Subcutaneous abdominal adipose tissue (tissue), 5 donors: ENCODE data around the gene TBC1D22B.

Experiments
- H3K27ac ChIP-seq: one replicate; pipeline ENCODE4 v1.7.0; 2013; ENCODE audit warnings: low read depth, mild to moderate bottlenecking, inconsistent platforms, low read length, moderate library complexity
- H3K27me3 ChIP-seq, 5 donors: one replicate each; pipeline ENCODE4 v1.7.0; 2013; ENCODE audit warnings: low read length in 5 of 5, inconsistent platforms in 1 of 5; ENCODE audit not compliant: control insufficient read depth in 5 of 5, insufficient read depth in 4 of 5
- H3K36me3 ChIP-seq, 5 donors: one replicate each; pipeline ENCODE4 v1.7.0; 2013; ENCODE audit warnings: low read length in 5 of 5; ENCODE audit not compliant: control insufficient read depth in 5 of 5, insufficient read depth in 5 of 5
- H3K4me1 ChIP-seq, 5 donors: one replicate each; pipeline ENCODE4 v1.7.0; 2013; ENCODE audit warnings: low read length in 5 of 5, mild to moderate bottlenecking in 3 of 5, moderate library complexity in 1 of 5; ENCODE audit not compliant: control insufficient read depth in 5 of 5, insufficient read depth in 5 of 5
- H3K4me3 ChIP-seq, 5 donors: one replicate each; pipeline ENCODE4 v1.7.0; 2013; ENCODE audit warnings: low read length in 5 of 5, low read depth in 1 of 5
- H3K9ac ChIP-seq, 5 donors: one replicate each; pipeline ENCODE4 v1.7.0; 2013; ENCODE audit warnings: low read length in 5 of 5, mild to moderate bottlenecking in 4 of 5, moderate library complexity in 3 of 5
- H3K9me3 ChIP-seq, 5 donors: one replicate each; pipeline ENCODE4 v1.7.0; 2013; ENCODE audit warnings: low read length in 5 of 5; ENCODE audit not compliant: control insufficient read depth in 5 of 5
- donor health status: healthy.
- donor health status: healthy.
- donor health status: healthy.
- donor health status: healthy.
- donor health status: healthy.

TBC1D22B gene

GRCh38 chr6:37265001-37265400 is 7.4 kb downstream of the TBC1D22B start:
- peaks cover 0 to 2% (median 0%) of the 10 kb centered on the region in 5 donors for H3K4me1 ChIP-seq
- H3K27me3 ChIP-seq = no peaks in the 10 kb centered on the region
- no peak overlapping the region for H3K9ac ChIP-seq
- H3K9me3 ChIP-seq = no peaks in the 10 kb centered on the region
- H3K4me3 ChIP-seq = no peak overlapping the region
- H3K27ac ChIP-seq = no peak overlapping the region
- H3K36me3 ChIP-seq = peaks cover 0 to 9% (median 0%) of the 10 kb centered on the region in 5 donors

- H3K9ac ChIP-seq = no peak overlapping the region
- H3K4me3 ChIP-seq = no peak overlapping the region
- no peaks in the 10 kb centered on the region for H3K27me3 ChIP-seq
- H3K36me3 ChIP-seq = peaks cover 0 to 13% (median 0%) of the 10 kb centered on the region in 5 donors
- no peaks in the 10 kb centered on the region for H3K9me3 ChIP-seq
- H3K27ac ChIP-seq = no peak overlapping the region
- H3K4me1 ChIP-seq = peaks cover 0 to 2% (median 0%) of the 10 kb centered on the region in 5 donors
Measured at GRCh38 chr6:37265860-37266259, 8.3 kb downstream of the TBC1D22B start.

GRCh38 chr6:37269105-37269504 is 11.5 kb downstream of the TBC1D22B start:
- Histone ChIP-seq H3K4me3 (no peak overlapping the region), H3K36me3 (peaks cover 0 to 19% (median 4%) of the 10 kb centered on the region in 5 donors)

GRCh38 chr6:37272834-37273566 is 15.4 kb downstream of the TBC1D22B start:
- no peaks in the 10 kb centered on the region for H3K9me3 ChIP-seq
- H3K36me3 ChIP-seq = peaks cover 0 to 19% (median 4%) of the 10 kb centered on the region in 5 donors
- no peak overlapping the region for H3K4me3 ChIP-seq
- no peaks in the 10 kb centered on the region for H3K27me3 ChIP-seq
- H3K27ac ChIP-seq = no peak overlapping the region
- H3K9ac ChIP-seq = no peak overlapping the region
- no peaks in the 10 kb centered on the region for H3K4me1 ChIP-seq

More at GRCh38 chr6:37269105-37269504, 11.5 kb downstream of the TBC1D22B start:
- Histone ChIP-seq H3K4me1 (peaks cover 0 to 2% (median 0%) of the 10 kb centered on the region in 5 donors), H3K9ac (no peak overlapping the region), H3K9me3 (no peaks in the 10 kb centered on the region), H3K27ac (no peak overlapping the region), H3K27me3 (no peaks in the 10 kb centered on the region)

GRCh38 chr6:37273690-37274089 is 16.1 kb downstream of the TBC1D22B start:
- no peaks in the 10 kb centered on the region for H3K9me3 ChIP-seq
- H3K27ac ChIP-seq = no peak overlapping the region
- no peaks in the 10 kb centered on the region for H3K4me1 ChIP-seq
- no peaks in the 10 kb centered on the region for H3K27me3 ChIP-seq
- H3K4me3 ChIP-seq = no peak overlapping the region
- no peak overlapping the region for H3K9ac ChIP-seq
- H3K36me3 ChIP-seq = peaks cover 0 to 19% (median 4%) of the 10 kb centered on the region in 5 donors

- Histone ChIP-seq H3K4me1 (peaks cover 0 to 10% (median 6%) of the 10 kb centered on the region in 5 donors), H3K9me3 (no peaks in the 10 kb centered on the region), H3K4me3 (no peak overlapping the region), H3K36me3 (peaks cover 3 to 17% (median 4%) of the 10 kb centered on the region in 5 donors), H3K9ac (no peak overlapping the region), H3K27me3 (no peaks in the 10 kb centered on the region), H3K27ac (no peak overlapping the region)
Measured at GRCh38 chr6:37275350-37275749, 17.8 kb downstream of the TBC1D22B start.

GRCh38 chr6:37277001-37277409 is 19.4 kb downstream of the TBC1D22B start:
- Histone ChIP-seq H3K27ac (no peak overlapping the region), H3K4me3 (no peak overlapping the region), H3K9ac (no peak overlapping the region), H3K9me3 (no peaks in the 10 kb centered on the region), H3K4me1 (peaks cover 0 to 10% (median 6%) of the 10 kb centered on the region in 5 donors), H3K36me3 (peaks cover 3 to 19% (median 7%) of the 10 kb centered on the region in 5 donors), H3K27me3 (no peaks in the 10 kb centered on the region)

- Histone ChIP-seq H3K9me3 (no peaks in the 10 kb centered on the region), H3K27me3 (no peaks in the 10 kb centered on the region), H3K27ac (no peak overlapping the region), H3K4me1 (peaks cover 3 to 24% (median 20%) of the 10 kb centered on the region in 5 donors), H3K4me3 (no peak overlapping the region), H3K9ac (peak overlapping the region in 1 of 5 donors; percentile 22), H3K36me3 (peaks cover 3 to 37% (median 21%) of the 10 kb centered on the region in 5 donors)
Measured at GRCh38 chr6:37279366-37280134, 22.0 kb downstream of the TBC1D22B start.

GRCh38 chr6:37280162-37280887 is 22.8 kb downstream of the TBC1D22B start:
- H3K27me3 ChIP-seq = no peaks in the 10 kb centered on the region
- H3K9me3 ChIP-seq = no peaks in the 10 kb centered on the region
- H3K36me3 ChIP-seq = peaks cover 3 to 42% (median 27%) of the 10 kb centered on the region in 5 donors
- H3K27ac ChIP-seq = no peak overlapping the region
- no peak overlapping the region for H3K4me3 ChIP-seq
- no peak overlapping the region for H3K9ac ChIP-seq
- peaks cover 3 to 27% (median 23%) of the 10 kb centered on the region in 5 donors for H3K4me1 ChIP-seq
